Heart left ventricle (tissue), 16 donors: ENCODE results near the gene SLC17A2. TPM values are rescaled to one million over a fixed set of nuclear protein-coding genes. Genes with fewer than 3 reads are reported as not detected.

Experiments
- ATAC-seq, 4 donors: fragments of 200-7000 bp; cut with Tn5 transposase; one replicate each; pipeline ENCODE4 v1.9.1; 2020 to 2022; ENCODE audit warnings: moderate library complexity in 4 of 4, mild to moderate bottlenecking in 3 of 4, moderate number of reproducible peaks in 1 of 4
- DNase-seq, 5 donors: peaks; one replicate each; pipeline ENCODE4 v3.0.0-alpha.2; 2020
- H3K27ac ChIP-seq, 12 donors: fragments of 200-600 bp; sonication (generic) in 4 of 12; one replicate each; pipeline versions ENCODE4 v1.5.0 to v1.8.0; 2016 to 2022; ENCODE audit warnings: mild to moderate bottlenecking in 2 of 12
- H3K27me3 ChIP-seq, 9 donors: fragments of 200-600 bp; sonication (generic) in 2 of 9; one replicate each; pipeline versions ENCODE4 v1.5.1 to v1.8.0; 2016 to 2022; ENCODE audit warnings: mild to moderate bottlenecking in 3 of 9
- H3K36me3 ChIP-seq, 9 donors: fragments of 200-600 bp; sonication (generic) in 2 of 9; one replicate each; pipeline versions ENCODE4 v1.5.0 to v1.8.0; 2018 to 2022; ENCODE audit warnings: mild to moderate bottlenecking in 2 of 9
- H3K4me1 ChIP-seq, 12 donors: fragments of 200-600 bp; sonication (generic) in 4 of 12; one replicate each; pipeline versions ENCODE4 v1.5.0 to v1.8.0; 2016 to 2022; ENCODE audit warnings: mild to moderate bottlenecking in 3 of 12
- H3K4me3 ChIP-seq, 12 donors: fragments of 200-600 bp; sonication (generic) in 4 of 12; one replicate each; pipeline versions ENCODE4 v1.5.0 to v1.8.0; 2017 to 2022; ENCODE audit warnings: mild to moderate bottlenecking in 9 of 12, moderate library complexity in 4 of 12
- H3K9me3 ChIP-seq, 12 donors: fragments of 200-600 bp; sonication (generic) in 4 of 12; one replicate each; pipeline versions ENCODE4 v1.5.0 to v1.8.0; 2016 to 2022; ENCODE audit warnings: mild to moderate bottlenecking in 1 of 12
- CTCF ChIP-seq, 12 donors: fragments of 200-600 bp; sonication (generic) in 4 of 12; IDR thresholded peaks; one replicate each; pipeline versions ENCODE4 v1.5.0 to v1.8.0; 2018 to 2022; ENCODE audit warnings: antibody characterized with exemption in 12 of 12, mild to moderate bottlenecking in 5 of 12
- POLR2A ChIP-seq, 2 donors: fragments of 450-650 bp; IDR thresholded peaks; one replicate each; pipeline ENCODE4 v1.6.1; 2017; ENCODE audit warnings: antibody characterized with exemption in 2 of 2, mild to moderate bottlenecking in 2 of 2, moderate library complexity in 2 of 2
- WGBS, 4 donors: extraction: QIAGEN DNeasy Blood & Tissue Kit in 2 of 4; methylation state at CpG; one replicate each; pipeline versions ENCODE4 v1.1.5 to v1.1.7; 2013 to 2018; 5-methylcytosine and 5-hydroxymethylcytosine counted together
- intact Hi-C, 10 donors: fragments of 100-400 bp; cut with DNase I; formaldehyde crosslinking; loops; one replicate each; pipeline versions ENCODE4 v1.11.1 to v1.14.2; 2022
- polyA plus RNA-seq, 2 donors: library from polyadenylated mRNA; stranded (reverse); fragments of 200-250 nt; gene quantifications; one replicate each; pipeline ENCODE4 v1.2.3, GENCODE V29; 2013
- total RNA-seq, 9 donors: library from RNA; depleted of rRNA in 2 of 9; stranded (reverse); fragments of >200 nt in 2 of 9; fragmentation: NEBNext Ultra II Directional in 3 of 9; extraction: Animal tissue kit (Norgen Biotek cat#: 25700) in 3 of 9; gene quantifications; one replicate each; pipeline versions ENCODE4 v1.1.0 to v1.2.4, GENCODE V29; 2016 to 2023
- donor health status: ischemic (EF 13 %, LVEDD 7.1; RV severe dilation, severe dysfunction).
- donor health status: healthy with polysubstance abuse.
- donor health status: DM: no; HTN: yes; CAD: no.
- donor health status: DM: no; HTN: no; CAD: no.
- donor health status: ischemic (EF 25% LVEDD 6.9; RV normal size, moderate dysfunction).
- donor health status: ischemic (EF 25% LVEDD 5.7; RV mildly dilated, moderate dysfunction).
- donor health status: healthy.
- donor health status: DM: yes; HTN: yes; CAD: no.
- donor health status: ischemic (EF 35%, LVEDD 5.7; RV mildly dilated, moderate dysfunction).
- donor health status: nonischemic (EF 11% LVEDD 7.7; RV severe dilation, severe dysfunction).
- donor health status: DM: yes; HTN: yes; CAD: no.
- donor health status: PGD.
- donor health status: ischemic (EF 29% LVEDD 5.4; RV normal size, mild dysfunction).
- donor health status: nonischemic (EF 23%, LVEDD 6.1; RV moderate dilation, normal function).

SLC17A2 gene
- total and polyA plus RNA-seq, 11 donors = not detected

DNA sequence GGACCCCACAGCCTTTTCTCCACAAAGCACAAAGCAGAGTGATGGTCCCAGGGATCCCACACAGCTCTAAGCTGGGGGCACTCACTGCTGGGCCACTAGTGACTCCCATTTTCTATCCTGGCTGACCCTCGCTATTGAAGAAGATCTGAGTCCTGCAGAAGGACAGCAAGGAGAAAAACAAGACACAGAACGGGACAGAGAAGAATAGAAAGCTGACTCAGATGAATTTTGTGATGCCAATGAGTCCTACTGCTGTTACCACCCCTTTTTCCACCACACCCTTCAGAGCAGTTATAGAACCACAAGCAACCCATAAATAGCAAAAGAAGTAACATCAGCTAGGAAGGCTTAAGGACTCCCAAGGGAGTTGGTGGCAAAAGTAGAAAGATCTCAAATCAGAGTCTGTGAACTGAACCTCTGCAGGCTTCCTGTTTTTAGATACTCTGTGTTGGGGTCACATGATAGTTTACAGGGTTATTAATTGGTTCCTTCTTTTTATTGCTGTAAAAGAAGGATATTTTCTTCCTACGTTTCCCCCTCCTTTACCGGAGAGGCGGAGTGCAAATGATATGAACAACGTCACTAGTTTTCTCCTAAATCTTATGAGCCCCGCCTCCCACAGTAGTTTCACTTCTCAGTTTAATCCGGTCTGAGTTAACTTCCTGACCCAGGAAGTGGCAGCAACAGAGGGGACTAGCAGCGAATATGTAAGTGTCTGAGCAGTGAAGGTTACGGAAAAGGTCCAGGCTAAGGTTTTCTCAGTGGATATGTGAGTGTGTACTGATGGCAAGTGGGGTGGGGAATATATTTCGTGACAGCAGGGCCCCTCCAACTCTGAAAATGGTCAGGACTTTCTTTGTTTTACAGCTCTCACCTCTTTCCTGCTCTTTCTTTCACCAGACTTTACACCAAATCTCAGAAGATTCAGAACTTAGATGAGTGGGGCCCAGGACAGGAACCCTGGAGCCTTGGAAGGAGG, 31.9 kb upstream of the SLC17A2 start, which contains the start of gene TRIM38:
Gene TRIM38 (plus strand): TSS at position 654 of the 979 bp plus-strand sequence. CDS start 3,721 bp downstream, outside the sequence.
- TF ChIP-seq CTCF (IDR thresholded peaks at IDR 0.05) (no peak), POLR2A (IDR thresholded peaks at IDR 0.05) (peak in 1 of 2 donors; percentile 89)
- peak within 1 kb of the TSS; percentile 27 to 93 (median 62) for H3K4me3 ChIP-seq
- peak within 1 kb of the TSS; percentile 74 to 99 (median 91) for H3K27ac ChIP-seq
- WGBS, 4 donors = 23 to 30% (median 27%) methylated on average over 11 of the region's 11 CpGs
- peaks cover 0 to 30% (median 24%) of the 10 kb centered on the region in 9 donors for H3K36me3 ChIP-seq
- DNase-seq (peak in 4 of 5 donors; percentile 65 to 87 (median 78)), ATAC-seq (peak; percentile 91 to 96 (median 93))
- peaks cover 0 to 13% (median 0%) of the 10 kb centered on the region in 12 donors for H3K9me3 ChIP-seq
- H3K27me3 ChIP-seq = no peaks in the 10 kb centered on the region
- peaks cover 0 to 60% (median 36%) of the 10 kb centered on the region in 12 donors for H3K4me1 ChIP-seq
- intact Hi-C loops = loop anchor here in 2 of 10 donors (1.0 to 10.0 kb wide), 2 partner anchors 30 to 868 kb away; no protein-coding TSS in a partner anchor

DNA sequence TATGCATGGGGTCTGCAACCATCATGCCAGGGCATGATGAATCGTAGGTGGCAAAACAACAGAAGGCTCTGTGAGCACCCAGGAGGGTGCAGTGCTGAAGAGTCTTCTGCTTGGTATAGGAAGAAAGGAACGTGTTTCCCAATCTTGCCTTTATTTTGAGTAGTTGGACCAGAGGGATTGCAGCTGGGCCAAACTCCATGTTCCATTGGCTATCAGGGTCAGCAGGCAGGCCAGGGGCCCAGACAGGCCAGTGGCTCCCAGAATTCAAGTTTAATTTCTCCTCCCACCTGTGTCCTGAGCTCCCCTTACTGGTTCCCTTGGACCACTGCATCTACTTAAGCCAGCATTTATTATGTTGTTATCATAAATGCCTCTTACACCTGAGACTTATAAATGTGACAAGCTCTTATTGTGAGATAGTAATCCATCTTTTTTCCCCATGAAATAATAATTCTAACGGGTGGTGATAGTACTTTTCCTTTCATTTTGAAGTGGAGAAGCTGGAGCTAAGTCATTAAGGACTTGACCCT, 31.2 kb upstream of the SLC17A2 start:
- WGBS, 4 donors = 63 to 71% (median 69%) methylated on average over 3 of the region's 3 CpGs
- ATAC-seq = no peak
- no peaks in the 10 kb centered on the region for H3K27me3 ChIP-seq
- H3K4me3 ChIP-seq = peak overlapping the region in 9 of 12 donors; percentile 55 to 93 (median 69)
- DNase-seq = no peak
- TF ChIP-seq CTCF (IDR thresholded peaks at IDR 0.05) (peak in 3 of 12 donors; percentile 8 to 26 (median 15)), POLR2A (IDR thresholded peaks at IDR 0.05) (no peak)
- peak overlapping the region; percentile 74 to 99 (median 91) for H3K27ac ChIP-seq
- intact Hi-C loops = loop anchor here in 2 of 10 donors (1.0 to 10.0 kb wide), 2 partner anchors 31 to 867 kb away; no protein-coding TSS in a partner anchor
- peaks cover 0 to 24% (median 16%) of the 10 kb centered on the region in 9 donors for H3K36me3 ChIP-seq
- peaks cover 0 to 13% (median 0%) of the 10 kb centered on the region in 12 donors for H3K9me3 ChIP-seq
- peaks cover 0 to 52% (median 32%) of the 10 kb centered on the region in 12 donors for H3K4me1 ChIP-seq

GRCh38 chr6:25960734-25961133, 30.2 kb upstream of the SLC17A2 start:
- TF ChIP-seq POLR2A (IDR thresholded peaks at IDR 0.05) (no peak), CTCF (IDR thresholded peaks at IDR 0.05) (no peak)
- Histone ChIP-seq H3K27me3 (no peaks in the 10 kb centered on the region), H3K27ac (no peak overlapping the region), H3K36me3 (peaks cover 0 to 14% (median 7%) of the 10 kb centered on the region in 9 donors), H3K4me1 (peaks cover 0 to 43% (median 24%) of the 10 kb centered on the region in 12 donors), H3K4me3 (no peak overlapping the region), H3K9me3 (peaks cover 0 to 13% (median 0%) of the 10 kb centered on the region in 12 donors)
- DNase-seq = no peak
- ATAC-seq = no peak
- WGBS, 4 donors = 86 to 94% (median 90%) methylated on average over 3 of the region's 3 CpGs
- intact Hi-C loops = loop anchor here in 1 of 10 donors (10.0 kb wide), 1 partner anchor 866 kb away; no protein-coding TSS in a partner anchor
